ENCODE results near the gene RGL2.

DNA sequence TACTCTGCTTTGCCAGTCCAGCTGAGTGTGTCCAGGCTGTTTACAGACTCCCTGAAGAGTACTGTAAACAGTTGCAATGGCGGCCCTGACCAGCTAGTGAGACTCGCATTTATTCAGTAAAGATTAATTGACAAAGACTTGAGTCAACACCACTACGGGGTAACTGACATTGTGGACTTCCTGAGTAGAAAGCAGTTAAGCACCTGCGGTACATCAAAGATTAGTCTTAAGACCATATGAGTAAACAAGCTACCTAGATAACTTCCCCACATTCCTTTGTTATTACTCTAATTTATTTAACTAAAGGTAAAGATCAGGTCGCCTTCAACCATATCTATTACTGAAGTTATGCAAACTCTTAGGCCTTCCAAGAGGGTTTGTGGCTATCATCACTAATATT lies 39.7 kb downstream of the RGL2 start:
- TF ChIP-seq, protein P1, sequence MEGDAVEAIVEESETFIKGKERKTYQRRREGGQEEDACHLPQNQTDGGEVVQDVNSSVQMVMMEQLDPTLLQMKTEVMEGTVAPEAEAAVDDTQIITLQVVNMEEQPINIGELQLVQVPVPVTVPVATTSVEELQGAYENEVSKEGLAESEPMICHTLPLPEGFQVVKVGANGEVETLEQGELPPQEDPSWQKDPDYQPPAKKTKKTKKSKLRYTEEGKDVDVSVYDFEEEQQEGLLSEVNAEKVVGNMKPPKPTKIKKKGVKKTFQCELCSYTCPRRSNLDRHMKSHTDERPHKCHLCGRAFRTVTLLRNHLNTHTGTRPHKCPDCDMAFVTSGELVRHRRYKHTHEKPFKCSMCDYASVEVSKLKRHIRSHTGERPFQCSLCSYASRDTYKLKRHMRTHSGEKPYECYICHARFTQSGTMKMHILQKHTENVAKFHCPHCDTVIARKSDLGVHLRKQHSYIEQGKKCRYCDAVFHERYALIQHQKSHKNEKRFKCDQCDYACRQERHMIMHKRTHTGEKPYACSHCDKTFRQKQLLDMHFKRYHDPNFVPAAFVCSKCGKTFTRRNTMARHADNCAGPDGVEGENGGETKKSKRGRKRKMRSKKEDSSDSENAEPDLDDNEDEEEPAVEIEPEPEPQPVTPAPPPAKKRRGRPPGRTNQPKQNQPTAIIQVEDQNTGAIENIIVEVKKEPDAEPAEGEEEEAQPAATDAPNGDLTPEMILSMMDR (IDR thresholded peaks at IDR 0.05; ENCODE audit: low read length), result no peak
- TF ChIP-seq EZH2 (IDR thresholded peaks at IDR 0.05; ENCODE audit: borderline replicate concordance, low read length), result no peak

Data from OCI-LY1 (cell line).